Measurements from ENCODE around the gene TACR1.

The TACR1 gene

GRCh38 chr2:75045526-75046050 is 153.7 kb downstream of the TACR1 start:
- DNase-seq, result no peak

- no peak for DNase-seq
Observed at GRCh38 chr2:75044291-75044690, 155.0 kb downstream of the TACR1 start.

GRCh38 chr2:75042823-75043222 is 156.5 kb downstream of the TACR1 start:
- no peak for DNase-seq

GRCh38 chr2:75041731-75042600 is 157.4 kb downstream of the TACR1 start:
- no peak for DNase-seq

- DNase-seq, result no peak
Observed at GRCh38 chr2:75041226-75041625, 158.1 kb downstream of the TACR1 start.

- no peak for DNase-seq
Observed at GRCh38 chr2:75035444-75036353, 163.6 kb downstream of the TACR1 start.

- DNase-seq, result no peak
Observed at GRCh38 chr2:75033516-75033915, 165.8 kb downstream of the TACR1 start.

- no peak for DNase-seq
Observed at GRCh38 chr2:75031906-75032803, 167.2 kb downstream of the TACR1 start.

- no peak for DNase-seq
Observed at GRCh38 chr2:75031171-75031570, 168.1 kb downstream of the TACR1 start.

- no peak for DNase-seq
Observed at GRCh38 chr2:75030218-75031009, 168.9 kb downstream of the TACR1 start.

- DNase-seq, result no peak
Observed at GRCh38 chr2:75027886-75028285, 171.4 kb downstream of the TACR1 start.

GRCh38 chr2:75025633-75026380 is 173.5 kb downstream of the TACR1 start:
- DNase-seq, result no peak

- DNase-seq, result no peak
Observed at GRCh38 chr2:75025216-75025615, 174.1 kb downstream of the TACR1 start.

- DNase-seq, result no peak
Observed at GRCh38 chr2:75023666-75024455, 175.5 kb downstream of the TACR1 start.

GRCh38 chr2:75022516-75022915 is 176.8 kb downstream of the TACR1 start:
- DNase-seq, result no peak

GRCh38 chr2:75021672-75022071 is 177.6 kb downstream of the TACR1 start:
- DNase-seq, result no peak

- no peak for DNase-seq
Observed at GRCh38 chr2:75020476-75020875, 178.8 kb downstream of the TACR1 start.

- DNase-seq, result no peak
Observed at GRCh38 chr2:75019790-75020189, 179.5 kb downstream of the TACR1 start.

- DNase-seq, result no peak
Observed at GRCh38 chr2:75018162-75018561, 181.2 kb downstream of the TACR1 start.

- DNase-seq, result no peak
Observed at GRCh38 chr2:75012080-75012479, 187.2 kb downstream of the TACR1 start.

Data from stimulated activated CD4-positive, alpha-beta T cell treated with anti-CD3 and anti-CD28 coated beads, Interleukin-1b, Interleukin-23, amount 100 ng/mL, for 48 hours (primary cell).